Kidney glomerular epithelial cell (primary cell): ENCODE results near the gene KCNQ1OT1.
A peak's percentile ranks its signal among the peaks of the same experiment; 100 is the strongest.

Experiments
- DNase-seq: peaks from one replicate; lab custom pipeline; 2025; lab: John Stamatoyannopoulos, UW

The KCNQ1OT1 gene

GRCh38 chr11:2687223-2687530 lies 12.6 kb downstream of the KCNQ1OT1 start:
- DNase-seq: no peak

- DNase-seq: no peak
Measured at GRCh38 chr11:2686360-2687222, 13.2 kb downstream of the KCNQ1OT1 start.

GRCh38 chr11:2685566-2686359 lies 14.0 kb downstream of the KCNQ1OT1 start:
- DNase-seq: no peak

- DNase-seq: no peak
Measured at GRCh38 chr11:2685051-2685450, 14.7 kb downstream of the KCNQ1OT1 start.

- no peak for DNase-seq
Measured at GRCh38 chr11:2684581-2684980, 15.2 kb downstream of the KCNQ1OT1 start.

GRCh38 chr11:2683806-2684205 lies 16.0 kb downstream of the KCNQ1OT1 start:
- DNase-seq: peak; percentile 14

- DNase-seq: no peak
Measured at GRCh38 chr11:2681408-2682145, 18.2 kb downstream of the KCNQ1OT1 start.

GRCh38 chr11:2679011-2679676 lies 20.6 kb downstream of the KCNQ1OT1 start:
- DNase-seq: no peak

- DNase-seq: no peak
Measured at GRCh38 chr11:2678396-2678795, 21.4 kb downstream of the KCNQ1OT1 start.

- DNase-seq: no peak
Measured at GRCh38 chr11:2677127-2677526, 22.7 kb downstream of the KCNQ1OT1 start.

- DNase-seq: no peak
Measured at GRCh38 chr11:2675540-2675939, 24.3 kb downstream of the KCNQ1OT1 start.

GRCh38 chr11:2674658-2675131 lies 25.1 kb downstream of the KCNQ1OT1 start:
- no peak for DNase-seq

GRCh38 chr11:2673871-2674471 lies 25.8 kb downstream of the KCNQ1OT1 start:
- no peak for DNase-seq

GRCh38 chr11:2673250-2673610 lies 26.6 kb downstream of the KCNQ1OT1 start:
- no peak for DNase-seq

- DNase-seq: no peak
Measured at GRCh38 chr11:2672553-2673249, 27.1 kb downstream of the KCNQ1OT1 start.

GRCh38 chr11:2671748-2672147 lies 28.0 kb downstream of the KCNQ1OT1 start:
- DNase-seq: no peak

- DNase-seq: no peak
Measured at GRCh38 chr11:2670541-2671100, 29.2 kb downstream of the KCNQ1OT1 start.

- no peak for DNase-seq
Measured at GRCh38 chr11:2669634-2670469, 29.9 kb downstream of the KCNQ1OT1 start.

- DNase-seq: no peak
Measured at GRCh38 chr11:2668876-2669275, 30.9 kb downstream of the KCNQ1OT1 start.

GRCh38 chr11:2667940-2668339 lies 31.9 kb downstream of the KCNQ1OT1 start:
- no peak for DNase-seq
